ENCODE results near the gene NANP. TPM values are rescaled to one million over a fixed set of nuclear protein-coding genes. Genes with fewer than 3 reads are reported as not detected.
A peak's percentile ranks its signal among the peaks of the same experiment; 100 is the strongest.

NANP gene
- total RNA-seq, 2 donors from 2014 or later = 4.8 to 8.1 TPM

DNA sequence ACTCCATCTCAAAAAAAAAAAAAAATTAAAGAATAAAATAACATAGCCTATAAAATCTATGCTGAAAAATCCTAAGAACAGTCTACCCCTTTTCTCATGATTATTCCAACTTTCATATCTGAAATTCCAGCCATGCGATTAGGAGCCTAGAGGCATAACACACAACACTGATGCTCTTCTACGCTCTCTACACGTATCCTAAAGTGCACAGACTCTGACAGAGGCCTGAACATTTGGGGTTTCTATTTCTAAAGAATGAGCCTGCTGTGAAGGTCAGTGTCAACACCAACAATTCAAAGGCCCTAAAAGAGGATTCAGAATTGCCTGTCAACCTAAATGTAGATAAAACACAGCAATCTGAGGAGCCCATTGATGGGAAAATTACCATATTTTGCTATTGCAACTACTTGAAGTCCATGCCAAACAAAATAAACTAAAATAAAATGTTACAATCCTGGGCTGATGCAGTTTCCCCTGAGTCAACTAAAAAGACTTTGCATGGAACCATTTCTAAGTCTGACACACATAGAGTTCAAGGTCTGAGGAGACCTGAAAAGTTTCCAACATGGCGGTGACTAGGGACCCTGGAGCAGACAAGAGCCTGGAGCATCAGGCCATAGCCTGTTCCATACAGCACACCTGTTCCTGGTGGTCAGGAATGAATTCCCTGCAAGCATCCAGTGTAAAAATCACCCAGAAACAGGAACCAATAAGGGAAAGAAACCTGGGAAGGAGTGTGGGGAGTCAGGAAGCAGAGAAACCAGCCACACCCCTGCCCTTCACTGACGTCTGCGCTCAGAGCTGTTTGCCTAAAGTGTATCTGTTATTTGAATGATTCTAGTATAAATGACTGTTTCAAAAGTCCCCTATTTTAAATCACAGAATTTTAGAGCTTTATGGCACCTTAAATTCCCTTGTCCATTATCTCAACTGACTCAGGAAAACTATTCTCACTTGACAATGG is 50.2 kb downstream of the NANP start:
- H3K27ac Mint-ChIP-seq = no peak overlapping the region
- no peak for DNase-seq (ENCODE audit: low spot score)
- no peaks in the 10 kb centered on the region for H3K36me3 Mint-ChIP-seq
- H3K4me1 Mint-ChIP-seq (ENCODE audit: low read depth in 2 of 2) = peaks cover 0 to 3% of the 10 kb centered on the region in 2 donors
- peaks cover 0 to 4% of the 10 kb centered on the region in 2 donors for H3K27me3 Mint-ChIP-seq
- ATAC-seq = no peak
- no peaks in the 10 kb centered on the region for H3K9me3 Mint-ChIP-seq
- H3K4me3 Mint-ChIP-seq = no peak overlapping the region

DNA sequence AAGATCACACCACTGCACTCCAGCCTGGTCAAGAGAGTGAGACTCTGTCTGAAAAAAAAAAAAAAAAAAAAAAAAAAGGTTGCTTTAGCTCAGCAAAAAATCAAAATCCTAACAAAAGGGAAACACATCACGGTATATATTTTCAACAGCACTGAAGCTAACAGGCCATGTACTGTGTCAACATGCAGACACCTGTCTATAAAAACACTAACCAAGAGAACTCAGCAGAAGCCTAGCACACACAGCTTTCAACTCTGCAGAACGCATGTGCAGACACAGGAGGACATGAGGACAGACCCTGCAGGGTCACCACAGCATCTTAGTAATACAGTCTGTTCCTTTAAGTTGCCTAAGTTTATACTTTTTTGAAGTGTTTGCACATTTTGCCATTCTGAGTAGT is 52.0 kb downstream of the NANP start:
- Mint-ChIP-seq H3K27ac (no peak overlapping the region), H3K27me3 (peaks cover 0 to 4% of the 10 kb centered on the region in 2 donors), H3K4me3 (no peak overlapping the region), H3K9me3 (no peaks in the 10 kb centered on the region), H3K36me3 (no peaks in the 10 kb centered on the region), H3K4me1 (ENCODE audit: low read depth in 2 of 2) (peaks cover 0 to 3% of the 10 kb centered on the region in 2 donors)
- ATAC-seq (no peak), DNase-seq (ENCODE audit: low spot score) (no peak)

DNA sequence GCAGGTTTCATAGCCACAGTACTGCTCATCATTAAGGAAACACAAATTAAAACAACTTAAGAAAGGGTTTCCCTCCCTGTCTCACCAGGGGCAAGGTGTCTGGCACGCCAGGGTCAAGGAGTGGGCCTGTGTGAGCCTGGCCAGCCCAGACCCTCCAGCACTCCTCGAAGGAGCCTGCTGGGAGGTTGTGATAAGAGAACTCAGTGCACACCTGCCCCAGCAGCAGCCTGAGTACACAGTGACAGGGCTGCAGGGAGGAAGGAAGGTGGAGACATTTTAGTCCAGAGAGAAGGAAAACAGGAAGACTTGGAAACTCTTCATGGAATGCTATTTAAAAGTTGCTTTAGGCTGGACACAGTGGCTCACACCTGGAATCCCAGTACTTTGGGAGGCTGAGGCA is 52.6 kb downstream of the NANP start:
- DNase-seq (ENCODE audit: low spot score) = no peak

DNA sequence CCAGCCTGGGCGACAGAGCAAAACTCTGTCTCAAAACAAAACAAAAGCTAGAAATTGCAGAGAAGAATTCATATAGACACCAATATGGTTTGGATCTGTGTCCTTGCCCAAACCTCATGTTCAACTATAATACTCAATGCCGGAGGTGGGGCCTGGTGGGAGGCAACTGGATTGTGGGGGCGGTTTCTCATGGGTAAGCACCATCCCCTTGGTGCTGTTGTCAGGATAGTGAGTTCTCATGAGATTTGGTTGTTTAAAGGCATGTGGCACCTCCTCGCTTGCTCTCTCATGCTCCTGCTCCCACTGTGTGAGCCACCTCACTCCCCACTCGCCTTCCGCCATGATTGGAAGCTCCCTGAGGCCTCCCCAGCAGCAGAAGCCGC is 53.7 kb downstream of the NANP start:
- H3K4me3 Mint-ChIP-seq = no peak overlapping the region

More for the DNA sequence above, 52.6 kb downstream of the NANP start:
- H3K36me3 Mint-ChIP-seq = no peaks in the 10 kb centered on the region
- no peak overlapping the region for H3K27ac Mint-ChIP-seq
- H3K9me3 Mint-ChIP-seq = no peaks in the 10 kb centered on the region
- no peak for ATAC-seq
- H3K27me3 Mint-ChIP-seq = peaks cover 0 to 4% of the 10 kb centered on the region in 2 donors
- no peak overlapping the region for H3K4me3 Mint-ChIP-seq
- peaks cover 0 to 3% of the 10 kb centered on the region in 2 donors for H3K4me1 Mint-ChIP-seq (ENCODE audit: low read depth in 2 of 2)

DNA sequence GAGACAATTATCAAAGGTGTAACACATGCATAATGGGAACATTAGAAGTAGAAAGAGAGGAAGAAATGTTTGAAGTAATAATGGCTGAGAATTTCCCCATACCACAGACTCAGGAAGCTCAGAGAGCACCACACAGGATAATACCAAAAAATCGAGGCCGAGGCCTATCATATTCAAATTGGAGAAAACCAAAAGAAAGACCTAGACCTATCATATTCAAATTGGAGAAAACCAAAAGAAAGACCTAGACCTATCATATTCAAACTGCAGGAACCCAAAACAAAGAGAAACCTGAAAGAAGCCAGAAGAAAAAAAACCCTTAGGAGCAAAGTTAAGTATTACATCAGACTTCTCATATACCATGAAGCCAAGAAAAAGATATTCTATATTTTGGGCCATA is 56.5 kb downstream of the NANP start:
- Mint-ChIP-seq H3K9me3 (no peaks in the 10 kb centered on the region), H3K36me3 (no peaks in the 10 kb centered on the region), H3K4me1 (ENCODE audit: low read depth in 2 of 2) (no peaks in the 10 kb centered on the region), H3K27ac (no peak overlapping the region), H3K27me3 (no peaks in the 10 kb centered on the region), H3K4me3 (no peak overlapping the region)
- ATAC-seq (no peak), DNase-seq (ENCODE audit: low spot score) (no peak)

More for the DNA sequence above, 53.7 kb downstream of the NANP start:
- no peaks in the 10 kb centered on the region for H3K36me3 Mint-ChIP-seq
- H3K9me3 Mint-ChIP-seq = no peaks in the 10 kb centered on the region
- no peaks in the 10 kb centered on the region for H3K4me1 Mint-ChIP-seq (ENCODE audit: low read depth in 2 of 2)
- no peak for DNase-seq (ENCODE audit: low spot score)
- H3K27me3 Mint-ChIP-seq = no peaks in the 10 kb centered on the region
- no peak for ATAC-seq
- H3K27ac Mint-ChIP-seq = no peak overlapping the region

DNA sequence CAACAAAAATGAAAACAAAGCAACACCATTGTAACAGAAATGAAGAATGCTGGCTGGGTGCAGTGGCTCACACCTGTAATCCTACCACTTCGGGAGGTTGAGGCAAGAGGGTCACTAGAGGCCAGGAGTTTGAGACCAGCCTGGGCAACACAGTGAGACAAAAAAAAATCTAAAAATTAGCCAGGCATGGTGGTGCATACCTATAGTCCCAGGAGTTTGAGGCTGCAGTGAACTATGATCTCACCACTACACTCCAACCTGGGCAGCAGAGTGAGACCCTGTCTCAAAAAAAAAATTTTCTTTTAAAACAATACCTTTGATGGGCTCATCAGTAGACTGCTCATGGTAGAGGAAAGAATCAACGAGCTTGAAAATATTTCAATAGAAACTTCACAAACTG is 57.0 kb downstream of the NANP start:
- peak in 1 of 2 donors; percentile 17 for ATAC-seq

DNA sequence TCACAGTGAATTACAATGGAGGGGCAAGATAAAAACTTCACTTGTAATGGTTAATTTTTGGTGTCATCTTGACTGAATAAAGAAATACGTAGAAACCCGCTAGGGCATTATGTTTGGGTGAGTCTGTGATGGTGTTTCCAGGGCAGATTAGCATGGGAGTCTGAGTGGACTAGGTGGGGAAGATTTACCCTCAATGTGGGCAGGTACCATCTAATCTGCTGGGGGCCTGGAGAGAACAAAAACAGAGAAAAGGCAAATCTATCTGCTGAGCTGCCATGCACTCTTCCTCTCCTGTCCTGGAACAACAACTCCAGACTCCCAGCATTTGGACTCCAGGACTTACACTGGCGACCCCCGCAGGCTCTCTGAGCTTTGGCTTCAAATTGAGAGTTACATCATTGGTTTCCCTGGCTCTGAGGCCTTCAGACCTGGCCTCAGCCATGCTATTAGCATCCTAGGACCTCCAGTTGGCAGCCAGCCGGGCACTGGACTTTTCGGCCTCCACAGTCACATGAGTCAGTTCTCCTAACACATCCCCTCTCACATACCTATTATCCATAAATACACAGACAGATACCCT is 58.1 kb downstream of the NANP start:
- no peaks in the 10 kb centered on the region for H3K9me3 Mint-ChIP-seq

More for the DNA sequence above, 57.0 kb downstream of the NANP start:
- no peaks in the 10 kb centered on the region for H3K36me3 Mint-ChIP-seq
- no peaks in the 10 kb centered on the region for H3K27me3 Mint-ChIP-seq
- H3K4me3 Mint-ChIP-seq = no peak overlapping the region
- no peak for DNase-seq (ENCODE audit: low spot score)
- no peaks in the 10 kb centered on the region for H3K9me3 Mint-ChIP-seq
- H3K4me1 Mint-ChIP-seq (ENCODE audit: low read depth in 2 of 2) = no peaks in the 10 kb centered on the region
- no peak overlapping the region for H3K27ac Mint-ChIP-seq

DNA sequence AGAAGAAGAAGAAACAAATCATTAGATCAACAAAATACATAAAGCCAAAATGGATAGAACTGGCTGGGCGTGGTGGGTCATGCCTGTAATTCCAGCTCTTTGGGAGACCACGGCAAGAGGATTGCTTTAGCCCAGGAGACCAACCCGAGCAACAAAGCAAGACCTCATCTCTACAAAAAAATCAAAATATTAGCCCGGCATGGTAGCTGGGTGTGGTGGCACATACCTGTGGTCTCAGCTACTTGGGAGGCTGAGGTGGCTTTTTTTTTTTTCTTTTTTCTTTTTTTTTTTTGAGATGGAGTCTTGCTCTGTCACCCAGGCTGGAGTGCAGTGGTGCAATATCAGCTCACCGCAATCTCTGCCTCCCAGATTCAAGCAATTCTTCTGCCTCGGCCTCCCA is 59.9 kb downstream of the NANP start:
- Mint-ChIP-seq H3K27me3 (no peaks in the 10 kb centered on the region), H3K36me3 (no peaks in the 10 kb centered on the region), H3K9me3 (no peaks in the 10 kb centered on the region), H3K4me1 (ENCODE audit: low read depth in 2 of 2) (peaks cover 0 to 3% of the 10 kb centered on the region in 2 donors), H3K27ac (no peak overlapping the region), H3K4me3 (no peak overlapping the region)
- ATAC-seq (no peak), DNase-seq (ENCODE audit: low spot score) (no peak)

More for the DNA sequence above, 58.1 kb downstream of the NANP start:
- ATAC-seq (no peak), DNase-seq (ENCODE audit: low spot score) (no peak)
- Mint-ChIP-seq H3K27ac (no peak overlapping the region), H3K27me3 (no peaks in the 10 kb centered on the region), H3K4me3 (no peak overlapping the region), H3K4me1 (ENCODE audit: low read depth in 2 of 2) (peaks cover 0 to under 1% of the 10 kb centered on the region in 2 donors), H3K36me3 (no peaks in the 10 kb centered on the region)

DNA sequence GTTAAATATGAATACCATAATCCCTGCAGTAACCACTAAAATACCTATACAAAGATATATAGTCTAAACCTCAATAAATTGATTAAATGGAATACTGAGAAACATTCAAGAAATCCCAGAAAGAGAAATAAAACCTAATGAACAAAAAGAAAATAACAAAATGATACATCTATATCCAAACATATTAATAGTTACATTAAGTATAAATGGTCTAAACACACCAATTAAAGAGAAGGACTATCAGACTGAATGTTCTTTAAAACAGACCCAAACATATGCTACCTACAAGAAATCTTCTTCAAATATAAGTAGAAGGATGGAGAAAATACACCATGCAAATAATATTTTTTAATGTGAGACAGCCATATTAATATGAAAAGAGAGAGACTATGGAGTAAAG is 60.5 kb downstream of the NANP start:
- Mint-ChIP-seq H3K9me3 (no peaks in the 10 kb centered on the region), H3K27me3 (no peaks in the 10 kb centered on the region), H3K36me3 (no peaks in the 10 kb centered on the region), H3K27ac (no peak overlapping the region), H3K4me3 (no peak overlapping the region), H3K4me1 (ENCODE audit: low read depth in 2 of 2) (peaks cover 0 to 3% of the 10 kb centered on the region in 2 donors)
- ATAC-seq = no peak
- no peak for DNase-seq (ENCODE audit: low spot score)

Other genes with a start within 250 kb of the NANP start
- gene ABHD12, start 233.2 kb downstream of the NANP start, total RNA-seq = 10 to 100 TPM; 33.1 to 47.3 TPM
- gene GINS1, start 216.3 kb downstream of the NANP start, total RNA-seq = 10 to 100 TPM; 17.6 to 36.7 TPM
- gene NINL, start 38.5 kb downstream of the NANP start, total RNA-seq = 1 to 10 TPM; 1.4 to 1.6 TPM
- 10 to 100 TPM; 15.3 to 21.5 TPM for gene ZNF337, start 72.8 kb upstream of the NANP start, total RNA-seq